Endometrial microvascular endothelial cells (primary cell): ENCODE data around the gene AHDC1. TPM values are rescaled to one million over a fixed set of nuclear protein-coding genes. Genes with fewer than 3 reads are reported as not detected.

Source experiments
- in situ Hi-C: cut with HindIII; loops from 2 replicates; pipeline ENCODE4 v1.10.0; 2017; ENCODE audit warnings: low sequenced_read_pairs, low pct_unique_long_range_greater_than_20kb; ENCODE audit errors: inconsistent ontology term
- total RNA-seq: library from RNA; depleted of rRNA; stranded (reverse); fragments of >200 nt; gene quantifications from one replicate; pipeline ENCODE4 v1.2.3, GENCODE V29; 2015; ENCODE audit errors: inconsistent ontology term

Gene AHDC1
- total RNA-seq, 1 donor from 2014 or later: 3.0 TPM

- in situ Hi-C loops: no loop called here
Measured at GRCh38 chr1:27572679-27573426, 31.1 kb downstream of the AHDC1 start.

- in situ Hi-C loops: no loop called here
Measured at GRCh38 chr1:27572019-27572678, 31.8 kb downstream of the AHDC1 start.

GRCh38 chr1:27571439-27572018 is 32.4 kb downstream of the AHDC1 start:
- in situ Hi-C loops: no loop called here

- in situ Hi-C loops: no loop called here
Measured at GRCh38 chr1:27570784-27571183, 33.2 kb downstream of the AHDC1 start.

- in situ Hi-C loops: no loop called here
Measured at GRCh38 chr1:27570356-27570755, 33.6 kb downstream of the AHDC1 start.

GRCh38 chr1:27569506-27570291 is 34.2 kb downstream of the AHDC1 start:
- in situ Hi-C loops: no loop called here

- in situ Hi-C loops: no loop called here
Measured at GRCh38 chr1:27569088-27569460, 34.9 kb downstream of the AHDC1 start.

- in situ Hi-C loops: no loop called here
Measured at GRCh38 chr1:27568300-27569087, 35.5 kb downstream of the AHDC1 start.

GRCh38 chr1:27567971-27568299 is 36.0 kb downstream of the AHDC1 start:
- in situ Hi-C loops: no loop called here

- in situ Hi-C loops: no loop called here
Measured at GRCh38 chr1:27567146-27567526, 36.8 kb downstream of the AHDC1 start.

GRCh38 chr1:27566462-27567145 is 37.3 kb downstream of the AHDC1 start:
- in situ Hi-C loops: no loop called here

GRCh38 chr1:27564710-27565649 is 39.0 kb downstream of the AHDC1 start:
- in situ Hi-C loops: no loop called here

GRCh38 chr1:27563591-27564471 is 40.1 kb downstream of the AHDC1 start:
- in situ Hi-C loops: no loop called here

GRCh38 chr1:27563341-27563590 is 40.7 kb downstream of the AHDC1 start:
- in situ Hi-C loops: no loop called here

GRCh38 chr1:27562534-27563340 is 41.2 kb downstream of the AHDC1 start:
- in situ Hi-C loops: no loop called here

GRCh38 chr1:27562021-27562420 is 41.9 kb downstream of the AHDC1 start:
- in situ Hi-C loops: no loop called here
